Gastroesophageal sphincter (tissue), 2 donors: ENCODE measurements around the gene TOB1.

Experiments used
- EP300 ChIP-seq: sonication (generic); formaldehyde crosslinking; IDR thresholded peaks from one replicate; pipeline ENCODE4 v1.6.1; 2017; ENCODE audit warnings: antibody characterized with exemption, mild to moderate bottlenecking
- POLR2A ChIP-seq, 2 donors: fragments of 450-650 bp; IDR thresholded peaks; one replicate each; pipeline ENCODE4 v1.6.1; 2017; ENCODE audit warnings: antibody characterized with exemption in 2 of 2, mild to moderate bottlenecking in 2 of 2, moderate library complexity in 1 of 2

- no peak for TF ChIP-seq EP300
- TF ChIP-seq POLR2A (IDR thresholded peaks at IDR 0.05) = no peak
Observed at GRCh38 chr17:50893183-50893993, 27.2 kb upstream of the TOB1 start.
